HS-5 (cell line): ENCODE measurements around the gene PHIP.
"Not testable (repeated sequence)": the region's sequence is repeated elsewhere in the genome, so short reads cannot be mapped to it uniquely, and the experiment has no call there.

ENCODE experiments used
- DNase-seq: peaks from one replicate; pipeline ENCODE4 v3.0.0-alpha.2; 2012; ENCODE audit warnings: low read depth

PHIP gene

DNA sequence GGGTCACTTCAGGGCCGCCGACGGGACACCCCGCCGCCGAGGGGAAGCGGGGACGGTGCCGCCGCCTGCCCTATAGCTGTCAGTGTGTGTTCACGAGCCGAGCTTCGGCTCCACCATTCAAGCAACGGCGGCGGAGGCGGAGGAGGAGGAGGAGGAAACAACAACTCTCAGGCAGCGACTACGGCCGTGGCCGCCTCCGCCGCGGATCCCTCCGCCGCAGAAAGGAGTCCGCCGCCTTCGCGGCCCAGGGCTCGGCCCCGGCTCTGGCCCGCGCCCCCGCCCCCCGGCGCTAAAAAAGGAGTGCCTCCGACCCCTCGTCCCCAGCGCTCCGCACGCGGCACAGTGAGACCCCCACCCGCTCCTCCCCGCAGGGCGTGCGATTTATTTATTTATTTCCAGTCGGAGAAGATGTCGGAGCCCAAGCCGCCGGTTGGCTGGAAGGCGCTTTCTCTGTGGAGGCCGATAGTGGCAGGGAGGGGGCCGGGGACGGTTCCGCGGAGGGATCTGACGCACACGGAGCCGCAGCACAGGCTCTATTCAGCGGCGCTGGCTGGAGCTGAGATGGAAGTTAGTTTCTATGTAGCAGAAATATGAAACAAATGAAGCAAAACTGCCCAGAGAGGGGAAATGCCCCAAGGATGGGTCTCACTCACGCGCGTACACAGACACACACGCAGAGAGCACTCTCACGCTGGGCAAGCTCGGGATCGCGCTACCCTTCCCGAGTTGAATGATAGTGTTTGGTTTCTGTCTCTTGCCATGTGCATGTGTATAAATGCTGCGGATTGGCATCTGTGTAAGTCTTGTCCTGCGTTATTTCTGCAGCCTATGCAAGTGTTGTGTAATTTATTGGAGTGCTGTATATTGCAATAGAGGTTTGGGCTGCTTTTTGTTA is at the start of gene PHIP:
Gene PHIP (minus strand): TSS at position 180 of the 895 bp plus-strand sequence. CDS start 186 bp downstream, outside the sequence.
- peak; percentile 86 for DNase-seq

DNA sequence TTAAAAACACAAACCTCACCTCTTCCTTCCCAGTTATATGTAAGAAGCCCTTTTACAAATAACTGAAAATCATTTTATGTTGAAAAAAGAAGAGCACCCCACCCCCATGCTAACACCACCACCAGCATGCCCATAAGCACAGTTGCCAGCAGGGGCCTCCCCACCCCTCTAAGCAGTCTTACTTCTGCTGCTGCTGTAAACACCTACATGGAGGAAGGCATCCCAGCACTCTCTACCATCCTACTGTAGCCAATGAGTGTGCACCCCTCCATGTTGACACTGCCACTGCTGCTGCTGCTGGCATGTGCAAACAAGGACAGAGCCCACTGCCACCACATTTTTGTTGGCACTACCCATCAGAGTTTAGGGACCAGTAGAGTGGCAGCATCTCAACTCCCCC is 49.6 kb upstream of the PHIP start:
- DNase-seq, result no peak

DNA sequence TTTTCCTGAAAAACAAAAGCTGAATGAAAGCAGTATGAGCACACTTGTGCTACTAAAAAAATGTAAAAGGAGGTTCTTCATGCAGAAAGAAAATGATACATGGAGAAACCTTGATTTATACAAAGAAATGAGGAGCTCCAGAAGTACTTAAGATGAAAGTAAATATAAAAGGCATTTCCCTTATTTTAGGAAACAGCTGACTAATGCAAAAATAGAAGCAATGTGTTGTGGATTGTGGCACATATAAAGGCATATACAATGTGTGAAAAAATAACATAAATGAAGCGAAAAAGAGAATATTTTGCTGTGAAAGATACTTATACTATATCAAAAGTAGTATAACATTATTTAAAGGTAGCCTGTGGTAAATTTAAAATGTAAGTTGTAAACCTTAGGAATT is 41.2 kb upstream of the PHIP start:
- DNase-seq, result no peak

DNA sequence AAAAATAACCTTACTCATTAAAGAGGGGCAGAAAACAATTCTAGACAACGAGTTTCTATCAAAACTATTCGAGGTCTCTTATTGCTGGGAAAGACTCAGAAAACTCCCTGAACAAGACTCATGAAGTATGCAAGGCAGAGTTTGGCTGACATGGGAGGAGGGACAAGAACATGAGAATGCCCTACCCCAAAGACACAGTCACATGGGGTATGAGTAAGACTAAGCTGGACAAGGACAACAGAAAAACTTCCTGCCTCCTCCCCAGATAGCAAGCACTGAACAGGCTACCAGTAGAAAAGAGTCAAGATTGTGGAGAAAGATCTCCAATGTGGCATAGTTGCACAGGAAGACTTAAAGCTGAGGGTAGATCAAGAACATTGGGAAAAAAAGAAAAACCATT is 39.7 kb upstream of the PHIP start:
- no peak for DNase-seq

DNA sequence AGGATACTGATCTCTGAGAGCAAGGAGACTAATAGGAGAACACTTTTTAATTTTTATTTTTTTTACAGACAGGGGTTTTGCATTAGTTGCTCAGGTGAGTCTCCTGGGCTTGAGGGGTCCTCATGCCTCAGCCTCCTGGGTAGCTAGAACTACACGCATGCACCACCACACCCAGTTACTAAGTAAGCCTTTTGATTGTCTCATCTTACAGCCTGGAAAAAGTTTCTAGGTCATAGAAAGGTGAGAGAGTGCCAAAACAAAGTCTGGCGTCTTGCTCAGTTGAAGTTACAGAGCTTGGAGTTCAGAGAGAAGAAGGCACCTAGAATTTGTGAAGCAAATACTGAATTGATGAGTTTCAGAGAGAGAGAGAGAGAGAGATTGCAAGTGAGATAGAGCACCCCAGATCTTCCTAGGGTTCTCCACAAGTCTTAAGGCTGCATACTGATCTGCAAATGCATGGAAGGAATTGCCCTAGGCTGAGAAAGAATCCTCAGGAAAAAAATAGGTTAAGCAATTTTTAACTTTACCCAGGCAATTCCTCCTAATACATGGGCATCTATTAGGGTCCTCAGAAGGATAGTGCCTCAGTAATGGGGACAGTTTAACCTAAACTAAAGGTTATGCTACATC is 37.6 kb upstream of the PHIP start:
- no peak for DNase-seq

DNA sequence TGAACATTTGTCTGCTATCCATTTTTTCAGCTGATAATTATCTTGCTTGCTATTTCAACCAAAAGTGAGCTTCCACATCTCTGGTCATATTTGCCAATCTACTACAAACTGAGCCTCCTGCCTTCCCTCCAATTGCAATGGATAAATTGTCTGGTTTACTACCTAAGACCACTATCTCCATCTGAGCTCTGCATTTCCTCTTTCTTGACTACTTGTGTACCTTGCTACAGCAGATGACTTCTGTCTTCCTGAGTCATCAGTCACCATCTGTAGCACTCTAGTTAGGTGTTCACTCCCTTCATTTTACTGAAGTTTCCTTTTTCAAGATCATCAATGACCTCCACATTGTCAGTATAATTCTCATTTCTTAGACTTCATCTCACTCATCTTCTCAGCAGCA is 33.5 kb upstream of the PHIP start:
- DNase-seq, result no peak

DNA sequence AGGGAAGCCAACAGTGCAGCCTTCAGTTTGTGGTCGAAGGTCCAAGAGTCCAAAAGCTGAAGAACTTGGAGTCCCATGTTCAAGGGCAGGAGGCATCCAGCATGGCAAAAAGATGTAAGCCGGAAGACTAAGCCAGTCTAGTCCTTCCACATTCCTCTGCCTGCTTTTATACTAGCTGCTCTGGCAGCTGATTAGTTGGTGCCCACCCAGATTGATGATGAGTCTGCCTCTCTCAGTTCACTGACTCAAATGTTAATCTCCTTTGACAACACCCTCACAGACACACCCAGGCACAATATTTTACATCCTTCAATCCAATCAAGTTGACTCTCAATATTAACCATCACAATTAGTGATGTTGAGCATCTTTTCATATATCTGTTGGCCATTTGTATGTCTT is 23.1 kb upstream of the PHIP start:
- no peak for DNase-seq

DNA sequence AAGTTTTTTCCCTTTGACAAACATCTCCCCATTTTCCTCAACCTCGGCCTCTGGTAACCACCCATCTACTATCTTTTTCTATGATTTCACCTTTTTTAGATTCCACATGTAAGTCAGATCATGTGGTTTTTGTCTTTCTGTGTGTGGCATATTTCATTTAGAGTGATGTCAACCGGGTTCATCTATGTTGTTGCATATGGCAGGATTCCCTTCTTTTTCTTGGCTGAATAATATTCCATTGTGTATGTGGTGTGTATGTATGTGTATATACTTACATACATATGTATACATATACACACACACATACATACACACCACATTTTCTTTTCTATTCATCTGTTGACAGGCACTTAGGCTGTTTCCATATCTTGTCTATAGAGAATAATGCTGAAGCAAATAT is 22.2 kb upstream of the PHIP start:
- no peak for DNase-seq

DNA sequence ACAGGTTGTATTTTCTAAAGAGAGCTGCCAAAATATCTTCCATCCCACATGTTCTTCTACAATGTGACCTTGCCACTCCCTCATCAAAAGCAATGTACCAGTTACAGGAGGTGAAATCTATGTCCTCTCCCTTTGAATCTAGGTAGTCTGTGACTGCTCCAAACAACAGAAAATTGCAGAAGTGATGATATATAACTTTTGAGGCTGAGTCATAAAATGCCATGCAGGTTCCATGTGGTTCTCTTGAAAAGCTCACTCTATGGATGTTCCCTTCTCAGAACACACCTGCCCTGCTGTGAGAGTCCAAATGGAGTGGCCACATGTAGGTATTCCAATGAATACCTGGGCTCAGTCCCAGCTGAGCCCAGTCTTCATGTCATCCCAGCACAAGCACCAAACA is 16.9 kb upstream of the PHIP start:
- no peak for DNase-seq

DNA sequence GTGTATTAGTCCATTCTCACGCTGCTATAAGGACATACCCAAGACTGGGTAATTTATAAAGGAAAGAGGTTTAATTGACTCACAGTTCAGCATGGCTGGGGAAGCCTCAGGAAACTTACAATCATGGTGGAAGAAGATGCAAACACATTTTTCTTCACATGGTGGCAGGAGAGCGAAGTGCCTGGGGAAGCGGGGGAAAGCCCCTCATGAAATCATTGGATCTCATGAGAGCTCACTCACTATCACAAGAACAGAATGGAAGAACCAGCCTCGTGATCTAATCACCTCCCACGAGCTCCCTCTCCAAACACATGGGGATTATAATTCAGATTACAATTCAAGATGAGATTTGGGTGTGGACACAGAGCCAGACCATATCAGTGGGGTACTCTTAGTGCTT is 13.7 kb upstream of the PHIP start:
- not testable (repeated sequence) for DNase-seq

DNA sequence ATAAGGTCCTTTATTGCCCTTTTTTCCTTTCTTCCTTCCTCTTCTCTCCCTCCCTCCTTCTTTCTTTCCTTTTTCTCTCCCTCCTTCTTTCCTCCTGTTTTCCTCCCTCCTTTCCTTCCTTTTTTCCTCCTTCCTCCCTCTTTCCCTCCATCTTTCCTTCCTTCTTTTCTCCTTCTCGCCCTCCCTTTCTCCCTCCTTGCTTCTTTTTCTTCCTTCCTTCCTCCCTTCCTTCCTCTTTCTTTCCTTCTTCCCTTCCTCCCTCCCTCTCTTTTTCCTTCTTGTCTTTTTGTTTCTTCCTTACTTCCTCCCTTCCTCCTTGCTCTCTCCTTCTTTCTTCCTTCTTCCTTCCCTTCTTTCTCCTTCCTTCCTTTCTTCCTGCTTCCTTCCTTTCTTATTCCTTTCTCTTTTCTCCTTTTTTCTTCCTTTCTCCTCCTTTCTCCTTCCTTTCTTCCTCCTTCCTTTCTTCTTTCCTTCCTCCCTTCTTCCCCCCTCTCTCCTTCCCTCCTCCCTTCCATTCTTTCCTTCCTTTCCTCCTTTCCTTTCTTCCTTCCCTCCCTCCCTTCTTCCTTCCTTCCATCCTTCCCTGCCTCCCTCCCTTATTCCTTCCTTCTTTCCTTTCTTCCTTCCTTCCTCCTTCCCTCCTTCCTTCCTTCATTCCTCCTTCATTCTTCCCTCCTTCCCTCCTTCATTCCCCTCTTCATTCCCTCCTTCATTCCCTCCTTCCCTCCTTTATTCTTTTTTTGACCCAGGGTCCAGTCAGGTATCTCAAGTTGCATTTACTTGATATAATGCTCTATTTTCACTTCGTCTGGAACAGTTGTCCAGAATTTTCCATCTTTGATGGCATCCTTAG is 11.7 kb upstream of the PHIP start:
- DNase-seq, result no peak

DNA sequence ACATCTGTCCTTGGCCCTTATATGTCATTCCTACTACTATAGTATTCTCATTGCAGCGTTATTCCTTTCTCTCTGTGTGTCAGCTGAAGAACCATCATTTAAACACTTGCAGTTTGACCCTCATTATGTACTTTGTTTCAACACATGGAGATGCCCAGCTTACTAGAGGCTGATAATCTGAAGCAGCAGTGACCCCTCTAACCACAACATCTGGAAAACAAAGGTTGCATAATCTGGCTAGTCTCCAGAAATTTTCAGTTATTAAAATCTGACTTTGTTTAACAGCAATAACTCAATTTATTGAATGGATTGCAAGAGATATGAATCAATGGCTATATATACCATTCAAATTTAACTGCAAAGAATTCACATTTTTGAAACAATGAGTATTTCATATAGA is 6.6 kb upstream of the PHIP start:
- DNase-seq, result no peak

DNA sequence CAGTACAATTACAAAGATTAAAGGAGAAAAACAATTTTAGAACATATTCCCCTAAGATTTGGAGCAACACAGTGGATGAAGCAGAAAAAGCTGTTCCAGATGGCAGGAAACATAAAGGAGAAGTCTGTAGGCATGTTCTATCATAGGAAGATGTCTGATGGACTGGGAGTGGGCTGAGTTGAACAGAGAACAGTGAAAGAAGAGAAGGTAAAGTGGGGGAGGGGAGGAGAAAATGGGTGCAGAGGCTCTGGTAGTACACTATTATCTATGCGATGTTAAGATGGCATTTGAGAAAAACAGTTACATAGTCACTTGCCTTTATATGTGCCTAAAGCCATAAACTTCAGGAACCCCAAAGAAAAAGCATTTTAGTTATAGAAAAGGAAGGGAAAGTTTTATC is 4.2 kb upstream of the PHIP start:
- DNase-seq, result no peak

DNA sequence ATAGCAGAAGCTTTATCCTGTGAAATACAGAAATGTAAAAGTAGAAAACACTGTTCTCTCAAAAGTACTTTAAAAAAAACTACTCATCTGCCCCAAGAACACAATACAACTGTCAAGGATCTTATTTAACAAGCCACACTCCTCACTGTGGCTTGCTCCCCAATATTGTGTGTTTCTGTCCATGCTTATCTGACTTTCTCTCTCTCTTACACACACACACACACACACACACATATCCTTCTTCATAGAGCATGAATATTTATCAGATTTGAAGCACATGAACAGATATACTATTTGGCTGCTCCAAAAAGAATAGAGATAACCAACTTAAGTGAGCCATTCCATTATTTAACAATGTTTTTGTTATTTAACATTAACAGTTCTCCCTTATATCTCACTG is 3.6 kb upstream of the PHIP start:
- no peak for DNase-seq

DNA sequence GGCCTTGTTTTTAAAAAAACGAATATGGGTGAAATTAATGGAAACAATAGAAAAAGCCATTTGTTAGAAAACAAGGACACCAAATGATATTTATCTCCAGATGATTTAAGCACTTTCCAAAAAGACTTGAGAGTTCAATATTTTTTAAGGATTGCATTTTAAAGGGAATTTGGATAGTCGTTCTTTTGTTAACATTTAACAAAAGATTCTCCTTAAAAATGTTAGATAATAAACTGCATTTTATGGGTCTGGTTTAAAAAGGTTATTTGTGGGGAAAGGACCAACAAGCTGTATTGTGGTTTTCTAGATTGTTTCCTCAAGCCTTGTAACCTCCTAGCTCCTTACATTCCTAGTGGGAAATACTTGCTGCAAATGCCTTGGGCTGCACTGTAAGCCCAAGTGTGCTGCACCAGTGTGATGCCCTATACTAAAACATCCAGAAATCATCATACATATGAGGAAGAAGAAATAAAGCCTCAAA is 1.5 kb upstream of the PHIP start:
- no peak for DNase-seq

DNA sequence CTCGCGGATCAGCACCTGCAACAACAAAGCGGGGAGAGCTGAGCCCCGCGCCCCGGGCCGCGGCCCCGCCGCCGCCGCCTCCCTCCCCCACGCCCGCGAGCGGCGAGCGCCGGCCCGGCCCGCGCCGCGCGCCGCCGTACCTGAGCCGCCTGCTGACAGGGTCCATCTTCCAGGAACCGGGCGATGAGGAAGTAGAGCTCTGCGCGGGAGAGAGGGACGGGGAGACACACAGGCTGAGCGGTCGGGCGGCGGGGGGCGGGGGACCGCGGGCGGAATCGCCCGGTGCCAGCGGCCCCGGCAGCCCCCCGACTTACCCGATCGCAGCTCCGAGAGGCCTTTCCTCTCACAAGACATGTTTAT is 359 bp downstream of the PHIP start:
- no peak for DNase-seq

DNA sequence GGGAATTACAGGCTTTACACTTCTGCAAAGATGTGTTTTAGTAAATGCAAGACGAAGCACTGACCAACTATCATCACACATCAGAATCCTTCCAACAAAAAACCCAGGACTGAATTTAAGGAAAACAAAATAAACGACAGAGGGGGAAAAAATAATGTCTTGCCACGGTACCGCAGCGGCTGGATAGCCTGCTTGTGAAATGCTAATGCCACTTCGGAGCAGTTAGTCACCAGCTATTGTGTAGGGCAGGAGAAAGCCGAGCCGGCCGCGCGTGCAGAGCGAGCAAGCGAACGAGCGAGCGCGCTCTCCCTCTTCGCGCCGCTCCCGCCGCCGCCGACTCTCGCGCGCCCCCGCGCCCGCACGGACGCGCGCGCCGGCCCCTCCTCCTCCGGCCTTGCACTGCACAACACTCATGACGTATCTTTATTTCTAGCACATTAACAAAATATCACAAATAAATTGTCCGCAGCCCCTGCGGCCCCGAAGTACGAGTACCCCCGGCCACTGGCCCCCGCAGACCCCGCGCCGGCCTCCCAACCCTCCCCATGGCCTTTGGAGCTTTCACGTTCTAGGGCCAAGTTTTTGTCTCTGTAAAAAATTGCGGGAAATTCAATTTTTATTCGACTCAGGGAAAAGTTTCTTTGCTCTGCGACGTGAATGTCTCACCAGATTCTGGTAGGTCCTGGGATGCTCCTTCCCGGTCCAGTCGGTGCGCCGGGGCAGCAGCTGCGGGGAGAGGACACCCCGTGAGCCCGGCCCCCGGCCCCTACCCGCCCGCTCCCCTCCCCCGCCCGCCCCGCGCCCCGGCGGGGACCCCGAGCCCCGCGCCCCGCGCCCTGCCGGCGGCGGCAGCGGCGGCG is 1.0 kb downstream of the PHIP start:
- peak; percentile 62 for DNase-seq

DNA sequence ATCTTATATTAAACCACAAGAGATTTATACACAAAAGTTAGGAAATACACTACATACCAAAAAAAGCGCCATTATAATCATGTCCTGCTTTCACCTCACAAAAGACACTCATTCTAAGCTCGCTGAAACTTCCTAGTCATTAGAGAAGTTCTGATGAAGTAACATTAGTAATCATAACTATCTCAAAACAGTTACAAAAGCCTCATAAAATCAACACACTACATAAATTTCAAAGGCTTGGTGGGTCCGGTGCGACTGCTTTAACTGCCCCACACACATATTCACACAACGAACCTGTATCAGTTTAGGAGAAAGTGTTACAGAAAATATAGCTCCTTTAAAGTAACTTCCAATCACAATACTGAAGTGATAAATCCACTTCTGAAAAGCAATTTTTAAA is 1.9 kb downstream of the PHIP start:
- DNase-seq, result no peak

DNA sequence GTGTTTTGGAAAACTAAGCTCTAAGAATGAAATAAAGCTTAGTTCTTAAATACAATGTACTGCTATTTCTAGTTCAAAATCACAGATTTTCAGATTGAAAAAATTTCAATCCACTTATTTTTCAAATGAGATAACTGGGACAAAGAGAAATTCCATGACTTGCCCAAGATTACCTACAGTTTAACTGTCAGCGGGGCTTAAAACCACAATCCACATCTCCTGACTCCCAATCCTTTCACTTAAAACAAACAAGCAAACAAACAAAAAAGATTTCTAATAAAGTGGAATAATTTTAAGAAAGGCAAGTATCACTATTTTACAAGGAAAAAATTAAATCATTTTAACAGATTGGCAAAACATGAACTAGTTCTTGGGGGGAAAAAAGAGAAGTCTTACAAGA is 4.2 kb downstream of the PHIP start:
- DNase-seq, result no peak

DNA sequence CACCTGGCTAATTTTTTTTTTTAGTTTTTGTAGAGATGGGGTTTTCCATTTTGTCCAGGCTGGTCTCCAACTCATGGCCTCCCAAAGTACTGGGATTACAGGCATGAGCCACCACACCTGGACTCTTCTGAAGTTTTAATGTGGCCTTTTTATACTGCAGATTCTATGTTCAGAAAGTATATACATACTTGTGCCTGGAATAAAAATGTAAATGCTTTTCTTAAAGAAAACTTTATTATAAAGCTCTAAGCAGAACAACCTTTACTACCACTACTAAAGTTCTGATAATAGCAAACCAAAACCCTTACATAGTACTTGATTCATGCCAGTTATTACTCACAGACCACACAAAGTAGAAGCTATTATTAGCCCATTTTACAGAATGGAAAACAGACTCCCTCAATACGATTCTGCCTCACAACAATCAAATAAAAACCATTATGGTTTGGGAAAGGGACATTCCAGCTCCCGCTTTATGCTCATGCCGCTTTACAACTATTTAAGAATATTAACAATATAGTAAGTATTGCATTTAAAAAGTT is 5.3 kb downstream of the PHIP start:
- DNase-seq, result no peak

DNA sequence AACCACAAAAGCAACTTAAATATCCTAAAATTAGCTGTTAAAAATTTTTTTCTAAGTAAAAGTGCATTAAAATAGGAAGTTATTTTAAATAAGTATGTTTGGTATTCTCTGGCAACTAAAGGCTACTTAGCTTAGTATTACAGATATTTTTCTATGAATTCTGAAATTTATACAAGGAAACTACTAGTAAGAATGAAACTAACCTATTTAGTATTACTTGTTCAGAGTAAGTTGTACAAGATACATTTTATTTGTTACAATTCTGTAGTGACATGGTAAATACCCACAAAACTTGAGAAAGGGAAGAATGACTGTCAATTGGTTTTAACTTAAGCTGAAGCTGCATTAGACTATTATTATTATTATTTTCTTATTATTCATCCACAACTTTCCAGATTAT is 6.5 kb downstream of the PHIP start:
- DNase-seq, result no peak
